Stimulated activated naive CD8-positive, alpha-beta T cell treated with anti-CD3 and anti-CD28 coated beads, Interleukin-15, Interleukin-2, amounts not matched to agents 100 U/mL and 50 U/mL, for 24 hours (primary cell): Measurements from ENCODE around the gene ACBD7.

ENCODE experiments used
- ATAC-seq: fragments of 150-1000 bp; cut with Tn5 transposase; one replicate; pipeline ENCODE4 v1.10.0; 2021
- DNase-seq: peaks from one replicate; pipeline ENCODE4 v3.0.0; 2021

ACBD7 gene

GRCh38 chr10:15091418-15091817 is 2.8 kb upstream of the ACBD7 start:
- ATAC-seq: no peak

DNA sequence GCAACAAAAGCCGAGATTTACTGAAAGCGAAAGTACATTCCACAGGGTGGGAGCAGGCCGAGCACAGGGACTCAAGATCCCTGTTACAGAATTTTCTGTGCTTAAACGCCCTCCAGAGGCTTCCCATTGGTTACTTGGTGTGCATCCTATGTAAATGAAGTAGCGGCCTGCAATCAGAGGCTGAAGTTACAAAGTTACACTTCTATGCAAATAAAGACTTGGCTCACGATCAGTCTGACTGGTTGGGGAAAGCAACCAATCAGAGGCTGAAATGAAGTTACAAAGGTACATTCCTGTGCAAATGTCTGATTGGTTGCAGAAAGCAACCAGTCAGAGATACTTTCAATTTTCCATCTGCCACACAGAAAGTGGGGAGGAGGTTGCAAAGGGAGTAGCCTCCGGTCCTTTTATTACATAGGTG is 4.1 kb downstream of the ACBD7 start:
- DNase-seq: no peak
- ATAC-seq: no peak

More at GRCh38 chr10:15091418-15091817, 2.8 kb upstream of the ACBD7 start:
- DNase-seq: no peak

GRCh38 chr10:15083674-15084501 is 4.7 kb downstream of the ACBD7 start:
- ATAC-seq (no peak), DNase-seq (no peak)

DNA sequence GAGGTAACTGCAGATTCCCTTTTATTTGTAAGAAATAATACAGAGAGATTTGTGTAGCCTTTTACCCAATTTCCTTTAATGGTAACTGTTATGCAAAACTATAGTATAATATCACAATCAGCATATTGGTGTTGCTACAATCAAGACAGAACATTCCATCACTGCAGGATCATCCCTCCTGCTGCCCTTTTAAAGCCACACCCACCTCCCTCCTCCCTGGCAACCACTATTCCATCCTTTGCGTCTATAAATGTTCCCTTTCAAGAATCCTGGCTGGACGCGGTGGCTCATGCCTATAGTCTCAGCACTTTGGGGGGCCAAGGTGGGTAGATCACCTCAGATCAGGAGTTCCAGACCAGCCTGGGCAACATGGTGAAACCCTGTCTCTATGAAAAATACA is 13.2 kb downstream of the ACBD7 start:
- ATAC-seq (no peak), DNase-seq (no peak)

DNA sequence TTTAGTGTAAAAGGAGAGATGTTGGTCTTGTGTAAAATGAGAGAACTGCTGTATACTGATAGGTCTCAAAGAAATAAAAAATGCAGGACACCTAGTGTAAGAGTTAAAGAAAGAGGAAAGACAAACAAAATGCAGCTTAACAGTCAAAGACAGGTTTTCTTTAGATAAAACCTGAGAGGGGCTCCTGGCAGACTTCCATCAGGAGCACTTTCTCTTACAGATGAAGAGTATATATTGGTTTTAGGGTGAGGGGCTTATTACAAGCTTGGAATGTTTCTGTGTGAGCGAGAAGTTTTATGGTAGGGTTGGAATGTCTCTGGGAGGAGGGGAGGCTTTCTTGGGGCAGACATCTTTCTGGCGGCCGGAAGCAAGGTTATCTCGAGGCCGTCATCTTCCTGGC is 16.2 kb downstream of the ACBD7 start:
- no peak for DNase-seq
- no peak for ATAC-seq

- DNase-seq: no peak
- ATAC-seq: no peak
Measured at GRCh38 chr10:15069230-15069629, 19.3 kb downstream of the ACBD7 start.

- DNase-seq (no peak), ATAC-seq (no peak)
Measured at GRCh38 chr10:15068802-15069201, 19.8 kb downstream of the ACBD7 start.

- ATAC-seq: no peak
Measured at GRCh38 chr10:15067154-15067553, 21.4 kb downstream of the ACBD7 start.

GRCh38 chr10:15060638-15061037 is 27.9 kb downstream of the ACBD7 start:
- DNase-seq (no peak), ATAC-seq (no peak)

More at GRCh38 chr10:15067154-15067553, 21.4 kb downstream of the ACBD7 start:
- no peak for DNase-seq

- DNase-seq: no peak
- no peak for ATAC-seq
Measured at GRCh38 chr10:15059914-15060313, 28.7 kb downstream of the ACBD7 start.

DNA sequence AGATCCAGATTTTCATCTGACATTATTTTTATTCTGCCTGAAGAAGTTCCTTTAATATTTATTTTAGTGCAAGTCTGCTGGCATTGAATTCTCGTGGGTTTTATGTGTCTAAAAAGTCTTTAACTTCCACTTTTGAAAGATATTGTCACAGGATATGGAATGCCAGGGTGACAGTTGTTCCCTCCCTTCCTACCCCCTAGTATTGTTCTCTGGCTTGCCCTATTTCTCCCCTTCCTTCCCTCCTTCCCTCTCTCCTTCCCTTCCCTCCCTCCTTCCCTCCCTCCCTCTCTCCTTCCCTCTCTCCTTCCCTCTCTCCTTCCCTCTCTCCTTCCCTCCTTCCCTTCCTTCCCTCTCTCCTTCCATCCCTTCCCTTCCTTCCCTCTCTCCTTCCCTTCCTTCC is 29.9 kb downstream of the ACBD7 start:
- DNase-seq (no peak), ATAC-seq (no peak)

GRCh38 chr10:15053061-15053460 is 35.5 kb downstream of the ACBD7 start:
- ATAC-seq: no peak
- DNase-seq: no peak

DNA sequence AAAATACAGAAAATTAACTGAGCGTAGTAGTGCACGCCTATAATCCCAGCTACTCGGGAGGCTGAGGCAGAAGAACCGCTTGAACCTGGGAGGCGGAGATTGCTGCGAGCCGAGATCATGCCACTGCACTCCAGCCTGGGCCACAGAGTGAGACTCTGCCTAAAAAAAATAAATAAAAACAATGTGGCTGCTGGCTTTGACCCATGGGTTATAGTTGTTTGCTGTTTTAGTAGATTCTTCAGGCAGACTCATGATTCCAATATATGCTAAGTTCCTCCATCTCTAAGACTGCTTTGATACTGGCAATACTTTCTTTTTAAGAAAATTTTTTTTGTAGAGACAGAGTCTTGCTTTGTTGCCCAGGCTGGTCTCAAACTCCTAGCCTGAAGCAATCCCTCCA is 36.5 kb downstream of the ACBD7 start:
- no peak for DNase-seq
- no peak for ATAC-seq

DNA sequence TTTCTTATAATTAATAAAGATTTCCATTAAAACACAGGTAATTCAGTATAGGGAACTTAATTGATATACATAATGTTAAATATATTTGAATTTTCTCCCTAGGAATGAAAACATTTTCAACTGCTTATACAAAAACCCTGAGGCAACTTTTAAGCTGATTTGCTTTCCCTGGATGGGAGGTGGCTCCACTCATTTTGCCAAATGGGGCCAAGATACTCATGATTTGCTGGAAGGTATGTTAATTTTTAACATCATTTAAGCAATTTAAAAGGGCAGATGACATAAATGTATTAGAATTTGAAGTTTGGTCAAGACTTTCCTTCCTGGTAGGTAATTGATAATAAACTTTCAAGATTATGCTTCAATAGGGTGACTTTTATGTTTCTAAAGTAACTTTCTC is 39.0 kb downstream of the ACBD7 start:
- no peak for ATAC-seq
- DNase-seq: no peak

- DNase-seq: no peak
Measured at GRCh38 chr10:15046626-15047025, 42.0 kb downstream of the ACBD7 start.

DNA sequence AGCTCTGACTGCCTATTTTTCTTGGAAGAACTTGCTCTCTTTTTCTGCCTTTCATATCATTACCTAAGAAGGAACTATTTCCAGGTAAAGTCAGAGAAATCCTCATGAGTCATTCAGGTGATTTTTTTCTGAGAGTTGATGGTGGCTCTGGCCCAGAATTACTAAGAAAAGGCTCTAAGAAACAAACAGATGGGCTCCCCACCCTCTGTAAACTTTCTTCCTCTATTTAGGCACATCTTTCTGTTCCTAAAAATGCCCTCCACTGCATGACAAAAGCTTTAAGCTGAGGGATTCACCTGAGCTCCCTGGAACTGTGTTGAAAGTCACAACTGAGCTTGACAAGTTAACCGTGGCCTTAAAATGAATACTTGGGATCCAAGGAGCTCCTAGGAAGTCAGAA is 43.2 kb downstream of the ACBD7 start:
- DNase-seq (no peak), ATAC-seq (no peak)

More at GRCh38 chr10:15046626-15047025, 42.0 kb downstream of the ACBD7 start:
- ATAC-seq: no peak

GRCh38 chr10:15043674-15044073 is 44.9 kb downstream of the ACBD7 start, which contains the start of gene OLAH:
Gene OLAH (plus strand): TSS chr10:15043943. CDS start chr10:15047289, 3,346 bp downstream.
- no peak for ATAC-seq
- DNase-seq: no peak

DNA sequence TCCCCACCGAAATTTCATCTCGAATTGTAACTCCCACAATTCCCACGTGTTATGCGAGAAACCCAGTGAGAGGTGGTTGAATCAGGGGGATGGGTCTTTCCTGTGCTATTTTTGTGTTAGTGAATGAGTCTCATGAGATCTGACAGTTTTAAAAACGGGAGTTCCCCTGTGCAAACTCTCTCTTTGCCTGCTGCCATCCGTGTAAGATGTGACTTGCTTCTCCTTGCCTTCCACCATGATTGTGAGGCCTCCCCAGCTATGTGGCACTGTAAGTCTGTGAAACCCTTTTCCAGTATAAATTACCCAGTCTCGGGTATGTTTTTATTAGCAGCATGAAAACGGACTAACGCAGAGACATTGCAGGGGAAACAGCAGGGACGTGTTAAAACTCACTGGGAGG is 50.2 kb downstream of the ACBD7 start:
- ATAC-seq: no peak

DNA sequence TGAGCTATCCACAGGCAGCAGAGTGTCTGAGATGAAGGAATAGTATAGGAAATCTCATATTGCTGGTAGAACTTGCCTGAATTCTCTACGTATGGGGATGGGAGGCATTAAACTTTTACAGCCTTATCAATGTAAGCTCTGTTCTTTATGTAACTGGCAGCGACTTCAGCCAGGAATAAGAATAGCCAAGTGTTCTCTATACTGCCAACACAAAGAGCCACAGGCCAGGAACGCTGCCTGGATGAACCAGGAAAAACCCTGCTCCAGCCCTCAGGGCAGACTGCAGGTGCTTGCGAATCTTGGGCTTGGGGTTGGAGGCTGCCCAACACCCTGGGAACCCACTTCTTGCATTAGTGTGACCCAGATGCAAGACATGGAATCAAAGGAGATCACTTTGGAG is 50.9 kb downstream of the ACBD7 start:
- no peak for DNase-seq
- no peak for ATAC-seq

More for the DNA sequence above, 50.2 kb downstream of the ACBD7 start:
- DNase-seq: no peak

GRCh38 chr10:15035385-15036301 is 52.9 kb downstream of the ACBD7 start:
- ATAC-seq (no peak), DNase-seq (no peak)

DNA sequence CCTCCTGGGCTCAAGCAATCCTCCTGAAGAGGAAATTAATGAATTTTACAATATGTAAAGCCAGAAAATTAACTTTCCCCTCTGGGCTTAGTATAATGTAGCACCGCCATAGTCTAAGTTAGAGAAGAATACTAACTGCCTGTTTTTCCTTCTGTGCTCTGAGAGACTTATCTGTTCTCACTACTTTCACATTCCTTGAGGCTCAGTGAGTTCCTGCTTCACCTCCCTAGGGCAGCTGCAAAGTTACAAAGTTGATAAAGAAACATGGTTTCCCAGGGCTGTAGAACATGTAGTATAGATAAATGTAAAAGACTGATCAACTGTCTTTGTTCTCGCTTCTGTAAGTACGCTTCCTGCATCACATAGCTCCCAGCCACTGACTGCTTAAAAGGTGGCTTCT is 60.8 kb downstream of the ACBD7 start:
- no peak for DNase-seq

More for the DNA sequence above, 60.8 kb downstream of the ACBD7 start:
- no peak for ATAC-seq
